ENCODE results near the gene PARL. TPM values are rescaled to one million over a fixed set of nuclear protein-coding genes. Genes with fewer than 3 reads are reported as not detected.

PARL gene
- total and polyA plus RNA-seq, 9 of the 15 experiments (the other 6 are each of a cell fraction or from before 2014, with no cell fraction given), result 39.5 to 82.4 (median 57.4) TPM

- TF ChIP-seq ZFX (CRISPR knock-in tag; IDR thresholded peaks at IDR 0.05), result 0 out of 2 replicates have a peak, but pooled peaks have one; percentile 4
- peak in 1 of 2 experiments; percentile 48 for TF ChIP-seq E2F6 (IDR thresholded peaks at IDR 0.05; ENCODE audit: borderline replicate concordance in 1 of 2, extremely low read depth in 1 of 2, insufficient read depth in 1 of 2, insufficient read length in 1 of 2, low read depth in 1 of 2, low read length in 1 of 2, poor library complexity in 1 of 2, severe bottlenecking in 1 of 2)
- TF ChIP-seq GTF2E2 (tag; IDR thresholded peaks at IDR 0.05), result 0 out of 2 replicates have a peak, but pooled peaks have one; percentile 16
- peak; percentile 84 for TF ChIP-seq L3MBTL2 (IDR thresholded peaks at IDR 0.05)
- TF ChIP-seq SPI1 (IDR thresholded peaks at IDR 0.05; ENCODE audit: borderline replicate concordance, low read depth, low read length), result no peak
- no peak for TF ChIP-seq FOXJ3 (CRISPR knock-in tag; IDR thresholded peaks at IDR 0.05)
- no peak for TF ChIP-seq RNF219 (CRISPR knock-in tag; IDR thresholded peaks at IDR 0.05)
- TF ChIP-seq MNT (conservative IDR thresholded peaks at IDR 0.05), result peak in 1 of 2 experiments; percentile 60; a peak in 1 of 4 replicates
Measured at GRCh38 chr3:183883291-183884096, 1.2 kb downstream of the PARL start (continued).
